ENCODE results near the gene SHISA2. TPM values are rescaled to one million over a fixed set of nuclear protein-coding genes. Genes with fewer than 3 reads are reported as not detected.

The SHISA2 gene
- total RNA-seq, 1 experiment from 2014 or later = 20.5 TPM

DNA sequence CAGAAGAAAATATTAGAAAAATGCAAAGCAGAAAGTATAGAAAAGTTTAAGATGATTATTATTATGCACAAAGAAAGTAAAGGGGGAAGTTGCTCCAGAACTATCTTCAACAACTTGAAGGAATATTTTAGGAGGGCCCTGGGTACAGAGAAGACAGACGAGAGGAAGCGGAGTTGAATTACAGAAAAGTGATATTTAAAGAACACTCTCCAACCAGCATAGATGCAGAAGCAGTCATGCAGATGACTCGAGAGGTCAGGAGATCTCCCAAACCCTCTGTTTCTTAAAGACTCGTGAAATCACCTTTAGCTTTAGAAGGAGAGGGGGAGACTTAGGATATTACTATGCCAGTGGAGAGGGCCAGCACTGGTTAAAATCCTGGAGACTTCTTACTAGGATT lies 8.5 kb upstream of the SHISA2 start:
- TF ChIP-seq, protein P1, sequence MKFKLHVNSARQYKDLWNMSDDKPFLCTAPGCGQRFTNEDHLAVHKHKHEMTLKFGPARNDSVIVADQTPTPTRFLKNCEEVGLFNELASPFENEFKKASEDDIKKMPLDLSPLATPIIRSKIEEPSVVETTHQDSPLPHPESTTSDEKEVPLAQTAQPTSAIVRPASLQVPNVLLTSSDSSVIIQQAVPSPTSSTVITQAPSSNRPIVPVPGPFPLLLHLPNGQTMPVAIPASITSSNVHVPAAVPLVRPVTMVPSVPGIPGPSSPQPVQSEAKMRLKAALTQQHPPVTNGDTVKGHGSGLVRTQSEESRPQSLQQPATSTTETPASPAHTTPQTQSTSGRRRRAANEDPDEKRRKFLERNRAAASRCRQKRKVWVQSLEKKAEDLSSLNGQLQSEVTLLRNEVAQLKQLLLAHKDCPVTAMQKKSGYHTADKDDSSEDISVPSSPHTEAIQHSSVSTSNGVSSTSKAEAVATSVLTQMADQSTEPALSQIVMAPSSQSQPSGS (CRISPR knock-in tag; IDR thresholded peaks at IDR 0.05; ENCODE audit: borderline replicate concordance, low read depth) = no peak
- TF ChIP-seq ZNF396 (CRISPR knock-in tag; IDR thresholded peaks at IDR 0.05; ENCODE audit: borderline replicate concordance) (no peak), NR1H2 (CRISPR knock-in tag; IDR thresholded peaks at IDR 0.05) (no peak), NFE2L1 (CRISPR knock-in tag; IDR thresholded peaks at IDR 0.05) (no peak), FOXJ3 (CRISPR knock-in tag; IDR thresholded peaks at IDR 0.05; ENCODE audit: borderline replicate concordance) (no peak)
- TF ChIP-seq, protein P2, sequence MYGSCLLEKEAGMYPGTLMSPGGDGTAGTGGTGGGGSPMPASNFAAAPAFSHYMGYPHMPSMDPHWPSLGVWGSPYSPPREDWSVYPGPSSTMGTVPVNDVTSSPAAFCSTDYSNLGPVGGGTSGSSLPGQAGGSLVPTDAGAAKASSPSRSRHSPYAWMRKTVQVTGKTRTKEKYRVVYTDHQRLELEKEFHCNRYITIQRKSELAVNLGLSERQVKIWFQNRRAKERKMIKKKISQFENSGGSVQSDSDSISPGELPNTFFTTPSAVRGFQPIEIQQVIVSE (CRISPR knock-in tag; IDR thresholded peaks at IDR 0.05; ENCODE audit: borderline replicate concordance) = no peak
- TF ChIP-seq, protein P3, sequence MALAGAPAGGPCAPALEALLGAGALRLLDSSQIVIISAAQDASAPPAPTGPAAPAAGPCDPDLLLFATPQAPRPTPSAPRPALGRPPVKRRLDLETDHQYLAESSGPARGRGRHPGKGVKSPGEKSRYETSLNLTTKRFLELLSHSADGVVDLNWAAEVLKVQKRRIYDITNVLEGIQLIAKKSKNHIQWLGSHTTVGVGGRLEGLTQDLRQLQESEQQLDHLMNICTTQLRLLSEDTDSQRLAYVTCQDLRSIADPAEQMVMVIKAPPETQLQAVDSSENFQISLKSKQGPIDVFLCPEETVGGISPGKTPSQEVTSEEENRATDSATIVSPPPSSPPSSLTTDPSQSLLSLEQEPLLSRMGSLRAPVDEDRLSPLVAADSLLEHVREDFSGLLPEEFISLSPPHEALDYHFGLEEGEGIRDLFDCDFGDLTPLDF (CRISPR knock-in tag; IDR thresholded peaks at IDR 0.05) = no peak
- Mint-ChIP-seq H3K4me1 (peaks cover 29% of the 10 kb centered on the region), H3K27me3 (ENCODE audit: low read depth) (no peaks in the 10 kb centered on the region), H3K9me3 (no peaks in the 10 kb centered on the region), H3K27ac (no peak overlapping the region), H3K4me3 (no peak overlapping the region), H3K36me3 (no peaks in the 10 kb centered on the region)
- no peak for DNase-seq (ENCODE audit: low spot score)
- ChIA-PET POLR2A (no interaction called here), CTCF (no interaction called here)
- no peak for ATAC-seq

DNA sequence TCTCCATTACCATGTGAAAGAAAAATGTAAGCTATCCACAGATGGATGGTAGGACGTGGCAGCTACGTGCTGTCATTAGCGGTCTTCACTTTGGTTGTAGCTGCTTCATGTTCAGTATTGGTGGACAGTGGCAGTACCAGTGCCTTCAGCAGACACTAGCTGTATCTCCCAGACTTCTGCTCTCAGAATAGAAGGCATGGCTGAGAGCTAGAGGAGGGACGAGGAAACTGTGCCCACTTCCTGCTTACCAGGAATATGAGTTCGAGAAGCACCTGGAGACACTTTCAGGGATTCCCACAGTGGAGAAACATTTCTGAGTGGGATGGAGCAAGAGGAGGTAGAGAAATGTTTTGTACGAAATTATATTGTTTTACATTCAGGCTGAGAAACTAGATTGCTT lies 6.9 kb upstream of the SHISA2 start:
- Mint-ChIP-seq H3K27me3 (ENCODE audit: low read depth) (no peaks in the 10 kb centered on the region), H3K27ac (no peak overlapping the region), H3K4me1 (peaks cover 29% of the 10 kb centered on the region), H3K36me3 (no peaks in the 10 kb centered on the region), H3K4me3 (no peak overlapping the region), H3K9me3 (no peaks in the 10 kb centered on the region)
- ChIA-PET CTCF (interaction anchor here (1.2 to 1.7 kb wide), 2 partner anchors 21 to 229 kb away, joined by 6 to 7 read pairs; no protein-coding TSS in a partner anchor), POLR2A (no interaction called here)
- DNase-seq (ENCODE audit: low spot score) (no peak), ATAC-seq (no peak)
- no peak for TF ChIP-seq TP53 (CRISPR knock-in tag; IDR thresholded peaks at IDR 0.05)
- TF ChIP-seq, protein P4, sequence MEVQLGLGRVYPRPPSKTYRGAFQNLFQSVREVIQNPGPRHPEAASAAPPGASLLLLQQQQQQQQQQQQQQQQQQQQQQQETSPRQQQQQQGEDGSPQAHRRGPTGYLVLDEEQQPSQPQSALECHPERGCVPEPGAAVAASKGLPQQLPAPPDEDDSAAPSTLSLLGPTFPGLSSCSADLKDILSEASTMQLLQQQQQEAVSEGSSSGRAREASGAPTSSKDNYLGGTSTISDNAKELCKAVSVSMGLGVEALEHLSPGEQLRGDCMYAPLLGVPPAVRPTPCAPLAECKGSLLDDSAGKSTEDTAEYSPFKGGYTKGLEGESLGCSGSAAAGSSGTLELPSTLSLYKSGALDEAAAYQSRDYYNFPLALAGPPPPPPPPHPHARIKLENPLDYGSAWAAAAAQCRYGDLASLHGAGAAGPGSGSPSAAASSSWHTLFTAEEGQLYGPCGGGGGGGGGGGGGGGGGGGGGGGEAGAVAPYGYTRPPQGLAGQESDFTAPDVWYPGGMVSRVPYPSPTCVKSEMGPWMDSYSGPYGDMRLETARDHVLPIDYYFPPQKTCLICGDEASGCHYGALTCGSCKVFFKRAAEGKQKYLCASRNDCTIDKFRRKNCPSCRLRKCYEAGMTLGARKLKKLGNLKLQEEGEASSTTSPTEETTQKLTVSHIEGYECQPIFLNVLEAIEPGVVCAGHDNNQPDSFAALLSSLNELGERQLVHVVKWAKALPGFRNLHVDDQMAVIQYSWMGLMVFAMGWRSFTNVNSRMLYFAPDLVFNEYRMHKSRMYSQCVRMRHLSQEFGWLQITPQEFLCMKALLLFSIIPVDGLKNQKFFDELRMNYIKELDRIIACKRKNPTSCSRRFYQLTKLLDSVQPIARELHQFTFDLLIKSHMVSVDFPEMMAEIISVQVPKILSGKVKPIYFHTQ (CRISPR knock-in tag; IDR thresholded peaks at IDR 0.05) = no peak
- TF ChIP-seq, protein P5, sequence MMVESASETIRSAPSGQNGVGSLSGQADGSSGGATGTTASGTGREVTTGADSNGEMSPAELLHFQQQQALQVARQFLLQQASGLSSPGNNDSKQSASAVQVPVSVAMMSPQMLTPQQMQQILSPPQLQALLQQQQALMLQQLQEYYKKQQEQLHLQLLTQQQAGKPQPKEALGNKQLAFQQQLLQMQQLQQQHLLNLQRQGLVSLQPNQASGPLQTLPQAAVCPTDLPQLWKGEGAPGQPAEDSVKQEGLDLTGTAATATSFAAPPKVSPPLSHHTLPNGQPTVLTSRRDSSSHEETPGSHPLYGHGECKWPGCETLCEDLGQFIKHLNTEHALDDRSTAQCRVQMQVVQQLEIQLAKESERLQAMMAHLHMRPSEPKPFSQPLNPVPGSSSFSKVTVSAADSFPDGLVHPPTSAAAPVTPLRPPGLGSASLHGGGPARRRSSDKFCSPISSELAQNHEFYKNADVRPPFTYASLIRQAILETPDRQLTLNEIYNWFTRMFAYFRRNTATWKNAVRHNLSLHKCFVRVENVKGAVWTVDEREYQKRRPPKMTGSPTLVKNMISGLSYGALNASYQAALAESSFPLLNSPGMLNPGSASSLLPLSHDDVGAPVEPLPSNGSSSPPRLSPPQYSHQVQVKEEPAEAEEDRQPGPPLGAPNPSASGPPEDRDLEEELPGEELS (CRISPR knock-in tag; IDR thresholded peaks at IDR 0.05) = no peak
- TF ChIP-seq, protein P6, sequence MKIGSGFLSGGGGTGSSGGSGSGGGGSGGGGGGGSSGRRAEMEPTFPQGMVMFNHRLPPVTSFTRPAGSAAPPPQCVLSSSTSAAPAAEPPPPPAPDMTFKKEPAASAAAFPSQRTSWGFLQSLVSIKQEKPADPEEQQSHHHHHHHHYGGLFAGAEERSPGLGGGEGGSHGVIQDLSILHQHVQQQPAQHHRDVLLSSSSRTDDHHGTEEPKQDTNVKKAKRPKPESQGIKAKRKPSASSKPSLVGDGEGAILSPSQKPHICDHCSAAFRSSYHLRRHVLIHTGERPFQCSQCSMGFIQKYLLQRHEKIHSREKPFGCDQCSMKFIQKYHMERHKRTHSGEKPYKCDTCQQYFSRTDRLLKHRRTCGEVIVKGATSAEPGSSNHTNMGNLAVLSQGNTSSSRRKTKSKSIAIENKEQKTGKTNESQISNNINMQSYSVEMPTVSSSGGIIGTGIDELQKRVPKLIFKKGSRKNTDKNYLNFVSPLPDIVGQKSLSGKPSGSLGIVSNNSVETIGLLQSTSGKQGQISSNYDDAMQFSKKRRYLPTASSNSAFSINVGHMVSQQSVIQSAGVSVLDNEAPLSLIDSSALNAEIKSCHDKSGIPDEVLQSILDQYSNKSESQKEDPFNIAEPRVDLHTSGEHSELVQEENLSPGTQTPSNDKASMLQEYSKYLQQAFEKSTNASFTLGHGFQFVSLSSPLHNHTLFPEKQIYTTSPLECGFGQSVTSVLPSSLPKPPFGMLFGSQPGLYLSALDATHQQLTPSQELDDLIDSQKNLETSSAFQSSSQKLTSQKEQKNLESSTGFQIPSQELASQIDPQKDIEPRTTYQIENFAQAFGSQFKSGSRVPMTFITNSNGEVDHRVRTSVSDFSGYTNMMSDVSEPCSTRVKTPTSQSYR (CRISPR knock-in tag; IDR thresholded peaks at IDR 0.05) = no peak
- no peak for TF ChIP-seq ELF4 (CRISPR knock-in tag; IDR thresholded peaks at IDR 0.05; ENCODE audit: low read depth)
- TF ChIP-seq, protein P7, sequence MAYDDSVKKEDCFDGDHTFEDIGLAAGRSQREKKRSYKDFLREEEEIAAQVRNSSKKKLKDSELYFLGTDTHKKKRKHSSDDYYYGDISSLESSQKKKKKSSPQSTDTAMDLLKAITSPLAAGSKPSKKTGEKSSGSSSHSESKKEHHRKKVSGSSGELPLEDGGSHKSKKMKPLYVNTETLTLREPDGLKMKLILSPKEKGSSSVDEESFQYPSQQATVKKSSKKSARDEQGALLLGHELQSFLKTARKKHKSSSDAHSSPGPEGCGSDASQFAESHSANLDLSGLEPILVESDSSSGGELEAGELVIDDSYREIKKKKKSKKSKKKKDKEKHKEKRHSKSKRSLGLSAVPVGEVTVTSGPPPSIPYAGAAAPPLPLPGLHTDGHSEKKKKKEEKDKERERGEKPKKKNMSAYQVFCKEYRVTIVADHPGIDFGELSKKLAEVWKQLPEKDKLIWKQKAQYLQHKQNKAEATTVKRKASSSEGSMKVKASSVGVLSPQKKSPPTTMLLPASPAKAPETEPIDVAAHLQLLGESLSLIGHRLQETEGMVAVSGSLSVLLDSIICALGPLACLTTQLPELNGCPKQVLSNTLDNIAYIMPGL (CRISPR knock-in tag; IDR thresholded peaks at IDR 0.05) = no peak
- TF ChIP-seq, protein P8, sequence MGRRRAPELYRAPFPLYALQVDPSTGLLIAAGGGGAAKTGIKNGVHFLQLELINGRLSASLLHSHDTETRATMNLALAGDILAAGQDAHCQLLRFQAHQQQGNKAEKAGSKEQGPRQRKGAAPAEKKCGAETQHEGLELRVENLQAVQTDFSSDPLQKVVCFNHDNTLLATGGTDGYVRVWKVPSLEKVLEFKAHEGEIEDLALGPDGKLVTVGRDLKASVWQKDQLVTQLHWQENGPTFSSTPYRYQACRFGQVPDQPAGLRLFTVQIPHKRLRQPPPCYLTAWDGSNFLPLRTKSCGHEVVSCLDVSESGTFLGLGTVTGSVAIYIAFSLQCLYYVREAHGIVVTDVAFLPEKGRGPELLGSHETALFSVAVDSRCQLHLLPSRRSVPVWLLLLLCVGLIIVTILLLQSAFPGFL (CRISPR knock-in tag; IDR thresholded peaks at IDR 0.05; ENCODE audit: borderline replicate concordance) = no peak
- no peak for TF ChIP-seq ZNF138 (CRISPR knock-in tag; conservative IDR thresholded peaks at IDR 0.05)
- TF ChIP-seq, protein P9, sequence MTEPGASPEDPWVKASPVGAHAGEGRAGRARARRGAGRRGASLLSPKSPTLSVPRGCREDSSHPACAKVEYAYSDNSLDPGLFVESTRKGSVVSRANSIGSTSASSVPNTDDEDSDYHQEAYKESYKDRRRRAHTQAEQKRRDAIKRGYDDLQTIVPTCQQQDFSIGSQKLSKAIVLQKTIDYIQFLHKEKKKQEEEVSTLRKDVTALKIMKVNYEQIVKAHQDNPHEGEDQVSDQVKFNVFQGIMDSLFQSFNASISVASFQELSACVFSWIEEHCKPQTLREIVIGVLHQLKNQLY (CRISPR knock-in tag; IDR thresholded peaks at IDR 0.05) = no peak
- no peak for TF ChIP-seq JAZF1 (CRISPR knock-in tag; IDR thresholded peaks at IDR 0.05)
- TF ChIP-seq ZNF396 (CRISPR knock-in tag; IDR thresholded peaks at IDR 0.05; ENCODE audit: borderline replicate concordance) = no peak
- no peak for TF ChIP-seq SOX15 (CRISPR knock-in tag; IDR thresholded peaks at IDR 0.05)

All from WTC11 (cell line).